ENCODE results near the gene FAM241A.

FAM241A gene

GRCh38 chr4:112234952-112235609 lies 89.8 kb downstream of the FAM241A start:
- peak; percentile 85 for DNase-seq (ENCODE audit: low read depth)
- no peak overlapping the region for H3K4me3 ChIP-seq (ENCODE audit: low read length)

GRCh38 chr4:112236040-112236439 lies 90.8 kb downstream of the FAM241A start:
- H3K4me3 ChIP-seq (ENCODE audit: low read length) = no peak overlapping the region
- no peak for TF ChIP-seq CTCF (conservative IDR thresholded peaks at IDR 0.05; ENCODE audit: low read length)
- DNase-seq (ENCODE audit: low read depth) = no peak

More at GRCh38 chr4:112234952-112235609, 89.8 kb downstream of the FAM241A start:
- TF ChIP-seq CTCF (conservative IDR thresholded peaks at IDR 0.05; ENCODE audit: low read length) = peak; percentile 90

GRCh38 chr4:112238833-112239232 lies 93.6 kb downstream of the FAM241A start:
- TF ChIP-seq CTCF (conservative IDR thresholded peaks at IDR 0.05; ENCODE audit: low read length) = no peak
- no peak for DNase-seq (ENCODE audit: low read depth)
- no peak overlapping the region for H3K4me3 ChIP-seq (ENCODE audit: low read length)
